GM12878 (cell line): ENCODE measurements around the gene DEPDC7. TPM values are rescaled to one million over a fixed set of nuclear protein-coding genes. Genes with fewer than 3 reads are reported as not detected.
A peak's percentile ranks its signal among the peaks of the same experiment; 100 is the strongest.

Source experiments
- ATAC-seq: fragments of 200-7000 bp; cut with Tn5 transposase; 3 replicates; pipeline ENCODE4 v1.9.1; 2020; ENCODE audit warnings: mild to moderate bottlenecking, moderate library complexity
- BruUV-seq: library from RNA; stranded (reverse); fragments of 400-500 nt; replicated peaks from 2 replicates; lab custom pipeline; 2021; lab: Mats Ljungman, UMichigan
- CTCF ChIA-PET: fragments of 300-600 bp; sonication (Branson Sonifier 250); formaldehyde crosslinking; extraction: SDS; loops from one replicate; lab custom pipeline; 2021; ENCODE audit warnings: inconsistent platforms; lab: Yijun Ruan, JAX
- POLR2A ChIA-PET: fragments of 350-600 bp; formaldehyde crosslinking; extraction: SDS; loops from one replicate; lab custom pipeline; 2021; ENCODE audit warnings: inconsistent platforms; lab: Charles Lee
- RAD21 ChIA-PET: fragments of 300-600 bp; sonication (Branson Sonifier 250); formaldehyde crosslinking; loops from one replicate; lab custom pipeline; 2023; ENCODE audit warnings: antibody characterized with exemption; ENCODE audit not compliant: unreplicated experiment; lab: Charles Lee
- SMC1A ChIA-PET: fragments of 300-600 bp; sonication (Branson Sonifier 250); formaldehyde crosslinking; loops from one replicate; lab custom pipeline; 2023; ENCODE audit not compliant: unreplicated experiment, uncharacterized antibody; lab: Charles Lee
- DNase-seq: peaks from one replicate; pipeline ENCODE4 v3.0.0-alpha.2; 2011; ENCODE audit warnings: low read depth, low spot score
- FAIRE-seq: peaks from 3 replicates; lab custom pipeline; 2011; peaks lifted over from hg19 to GRCh38; lab: Jason Lieb, UNC
- H2AFZ ChIP-seq: 2 replicates; pipeline ENCODE4 v1.6.0; 2011; ENCODE audit warnings: low read depth, low read length, control low read depth; ENCODE audit not compliant: control insufficient read depth
- H3K27ac ChIP-seq: 2 replicates; pipeline ENCODE4 v1.5.1; 2011; ENCODE audit warnings: control low read depth; ENCODE audit not compliant: control insufficient read depth, insufficient read depth
- H3K27me3 ChIP-seq, 2 experiments: replicated peaks in 1 of 2; 2 replicates each; pipeline versions ENCODE4 v1.6.0 to v1.6.1; 2011; ENCODE audit warnings: low read length in 1 of 2; ENCODE audit not compliant: control insufficient read depth in 2 of 2, insufficient read depth in 2 of 2
- H3K36me3 ChIP-seq, 2 experiments: 2 replicates each; pipeline ENCODE4 v1.5.1; 2011; ENCODE audit warnings: low read length in 1 of 2; ENCODE audit not compliant: control insufficient read depth in 2 of 2, insufficient read depth in 2 of 2
- H3K4me1 ChIP-seq: 2 replicates; pipeline ENCODE4 v1.6.1; 2011; ENCODE audit warnings: mild to moderate bottlenecking, low read length, moderate library complexity, mixed read lengths; ENCODE audit not compliant: control insufficient read depth, insufficient read depth
- H3K4me2 ChIP-seq: 2 replicates; pipeline ENCODE4 v1.6.0; 2011; ENCODE audit warnings: control low read depth; ENCODE audit not compliant: control insufficient read depth, insufficient read depth
- H3K4me3 ChIP-seq: fragments of 200-600 bp; sonication (generic); 2 replicates; pipeline ENCODE4 v1.5.1; 2016
- H3K79me2 ChIP-seq: 2 replicates; pipeline ENCODE4 v1.6.0; 2011; ENCODE audit warnings: low read length; ENCODE audit not compliant: control insufficient read depth, insufficient read depth
- H3K9ac ChIP-seq: 2 replicates; pipeline ENCODE4 v1.8.0; 2011; ENCODE audit warnings: low read length, control low read depth, mixed read lengths; ENCODE audit not compliant: control insufficient read depth, insufficient read depth
- H3K9me3 ChIP-seq: replicated peaks from 3 replicates; pipeline ENCODE4 v1.5.1; 2011; ENCODE audit warnings: mild to moderate bottlenecking, low read length; ENCODE audit not compliant: control insufficient read depth, insufficient read depth
- H4K20me1 ChIP-seq: 2 replicates; pipeline ENCODE4 v1.6.0; 2011; ENCODE audit not compliant: control insufficient read depth, insufficient read depth
- E2F8 ChIP-seq: fragments of 450-650 bp; IDR thresholded peaks from 2 replicates; pipeline ENCODE4 v1.6.1; 2018; ENCODE audit warnings: mild to moderate bottlenecking, low read depth, moderate library complexity; ENCODE audit not compliant: partially characterized antibody
- E4F1 ChIP-seq: fragments of 450-650 bp; IDR thresholded peaks from 2 replicates; pipeline ENCODE4 v1.6.1; 2018; ENCODE audit warnings: borderline replicate concordance, mild to moderate bottlenecking; ENCODE audit not compliant: partially characterized antibody
- NR2C2 ChIP-seq: IDR thresholded peaks from 2 replicates; pipeline ENCODE4 v1.6.1; 2011; ENCODE audit warnings: borderline replicate concordance, low read depth; ENCODE audit not compliant: control insufficient read depth, insufficient read length
- PRDM15 ChIP-seq: fragments of 450-650 bp; formaldehyde crosslinking; IDR thresholded peaks from 2 replicates; pipeline ENCODE4 v1.4.0; 2020; ENCODE audit warnings: mild to moderate bottlenecking, moderate library complexity
- SUZ12 ChIP-seq: fragments of 200-600 bp; sonication (generic); IDR thresholded peaks from one replicate; pipeline ENCODE4 v1.6.1; 2018; ENCODE audit warnings: antibody characterized with exemption, mild to moderate bottlenecking; ENCODE audit not compliant: unreplicated experiment
- WGBS: methylation state at CpG from one replicate; pipeline ENCODE4 v1.1.6; 2016; ENCODE audit warnings: low lambda C conversion rate; ENCODE audit not compliant: insufficient replicate concordance, insufficient coverage; ENCODE audit errors: missing lambda C conversion rate; 5-methylcytosine and 5-hydroxymethylcytosine counted together
- in situ Hi-C: fragments of 300-500 bp; cut with MboI; formaldehyde crosslinking; loops from 9 replicates; pipeline ENCODE4 v1.14.3; 2018; ENCODE audit warnings: mixed read lengths
- intact Hi-C: fragments of 100-400 bp; cut with micrococcal nuclease; formaldehyde crosslinking; loops from one replicate; pipeline ENCODE4 v1.14.2; 2022; ENCODE audit not compliant: unreplicated experiment
- polyA plus RNA-seq, 11 experiments: library from polyadenylated mRNA; depleted of rRNA in 4 of 11; unstranded in 6 of 11; stranded (reverse) in 5 of 11; fragments of >200 nt; fragmentation: Nextera tagmentation in 4 of 11; fragmentation: Illumina TruSeq in 1 of 11; extraction: Ambion mirVana in 4 of 11; extraction: Trizol in 1 of 11; gene quantifications; 1 replicate in 1 of 11; 2 replicates in 10 of 11; pipeline versions ENCODE4 v1.2.1 to v1.2.3, GENCODE V29; 2011 to 2016; ENCODE audit warnings: inconsistent platforms in 2 of 11, missing spikeins in 2 of 11, low read depth in 1 of 11
- total RNA-seq, 4 experiments: library from RNA; depleted of rRNA in 3 of 4; stranded (reverse); fragments of >200 nt in 3 of 4; fragmentation: Illumina TruSeq in 1 of 4; extraction: Trizol in 1 of 4; gene quantifications; 2 replicates each; pipeline versions ENCODE4 v1.2.1 to v1.2.3, GENCODE V29; 2013 to 2021
- TF ChIP-seq, protein P1 (sequence below): fragments of 450-650 bp; IDR thresholded peaks from 2 replicates; pipeline ENCODE4 v1.6.1; 2017; ENCODE audit warnings: antibody characterized with exemption, mild to moderate bottlenecking, moderate library complexity

Gene DEPDC7
- total and polyA plus RNA-seq, 10 of the 15 experiments (the other 5 are each of a cell fraction or from before 2014, with no cell fraction given), result 0.06 to 1.1 (median 0.49) TPM

DNA sequence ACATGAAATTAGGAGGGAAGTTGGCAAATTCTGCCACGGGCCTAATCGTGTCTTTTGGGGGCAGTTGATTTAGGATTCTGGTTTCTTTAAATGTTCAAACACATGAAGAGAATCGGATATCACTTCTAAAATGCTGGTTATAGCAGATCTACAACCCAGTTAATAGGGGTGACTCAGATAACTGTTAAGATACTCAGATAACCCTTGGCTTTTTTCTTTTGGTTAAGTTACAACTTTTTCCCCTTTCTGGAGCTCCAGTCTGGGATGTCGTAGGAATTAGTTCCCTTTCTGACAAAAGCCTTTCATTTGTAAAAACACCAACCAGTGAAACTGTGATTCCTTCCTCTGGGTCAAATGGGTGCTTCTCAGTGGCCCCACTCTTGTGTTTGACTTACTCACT, 976 bp downstream of the DEPDC7 start:
- Histone ChIP-seq H3K9me3 (no peaks in the 10 kb centered on the region; the same call in 2 of the 3 replicates), H4K20me1 (no peaks in the 10 kb centered on the region), H3K79me2 (no peaks in the 10 kb centered on the region), H3K27me3 (peaks cover 0 to 5% of the 10 kb centered on the region in 2 experiments; a peak in 2 of 4 replicates), H3K4me2 (peak overlapping the region; percentile 76; the same call in 1 of the 2 replicates), H3K4me1 (peaks cover 6% of the 10 kb centered on the region), H3K4me3 (no peak overlapping the region), H3K9ac (no peak overlapping the region), H2AFZ (no peak overlapping the region), H3K27ac (no peak overlapping the region), H3K36me3 (no peaks in the 10 kb centered on the region)
- ChIA-PET POLR2A (interaction anchor here (1.2 to 1.3 kb wide), 2 partner anchors 13 to 24 kb away, joined by 3 to 8 read pairs; partner anchors contain the start of gene TCP11L1), SMC1A (interaction anchor here (1.0 to 3.0 kb wide), 9 partner anchors 8 to 49 kb away, joined by 3 to 12 read pairs (median 5); no protein-coding TSS in a partner anchor), CTCF (interaction anchor here (1.2 to 1.7 kb wide), 4 partner anchors 16 to 49 kb away, joined by 3 to 5 read pairs (median 4); no protein-coding TSS in a partner anchor), RAD21 (interaction anchor here (0.6 to 2.9 kb wide), 2 partner anchors 9 to 23 kb away, joined by 3 to 13 read pairs; partner anchors contain the start of gene TCP11L1)
- FAIRE-seq (no peak), ATAC-seq (no peak), DNase-seq (no peak)
- 47% methylated on average over 4 of the region's 4 CpGs for WGBS
- in situ Hi-C loops, result no loop called here
- intact Hi-C loops, result no loop called here
- no TSS peak for BruUV-seq
- TF ChIP-seq E2F8 (no peak), SUZ12 (no peak), PRDM15 (CRISPR knock-in tag) (no peak), NR2C2 (no peak), E4F1 (no peak)
- TF ChIP-seq, protein P1, sequence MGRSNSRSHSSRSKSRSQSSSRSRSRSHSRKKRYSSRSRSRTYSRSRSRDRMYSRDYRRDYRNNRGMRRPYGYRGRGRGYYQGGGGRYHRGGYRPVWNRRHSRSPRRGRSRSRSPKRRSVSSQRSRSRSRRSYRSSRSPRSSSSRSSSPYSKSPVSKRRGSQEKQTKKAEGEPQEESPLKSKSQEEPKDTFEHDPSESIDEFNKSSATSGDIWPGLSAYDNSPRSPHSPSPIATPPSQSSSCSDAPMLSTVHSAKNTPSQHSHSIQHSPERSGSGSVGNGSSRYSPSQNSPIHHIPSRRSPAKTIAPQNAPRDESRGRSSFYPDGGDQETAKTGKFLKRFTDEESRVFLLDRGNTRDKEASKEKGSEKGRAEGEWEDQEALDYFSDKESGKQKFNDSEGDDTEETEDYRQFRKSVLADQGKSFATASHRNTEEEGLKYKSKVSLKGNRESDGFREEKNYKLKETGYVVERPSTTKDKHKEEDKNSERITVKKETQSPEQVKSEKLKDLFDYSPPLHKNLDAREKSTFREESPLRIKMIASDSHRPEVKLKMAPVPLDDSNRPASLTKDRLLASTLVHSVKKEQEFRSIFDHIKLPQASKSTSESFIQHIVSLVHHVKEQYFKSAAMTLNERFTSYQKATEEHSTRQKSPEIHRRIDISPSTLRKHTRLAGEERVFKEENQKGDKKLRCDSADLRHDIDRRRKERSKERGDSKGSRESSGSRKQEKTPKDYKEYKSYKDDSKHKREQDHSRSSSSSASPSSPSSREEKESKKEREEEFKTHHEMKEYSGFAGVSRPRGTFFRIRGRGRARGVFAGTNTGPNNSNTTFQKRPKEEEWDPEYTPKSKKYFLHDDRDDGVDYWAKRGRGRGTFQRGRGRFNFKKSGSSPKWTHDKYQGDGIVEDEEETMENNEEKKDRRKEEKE, result no peak
